Suppressor macrophage (primary cell): Measurements from ENCODE around the gene GATAD2B.

Source experiments
- DNase-seq, 4 experiments: peaks; one replicate each; pipeline ENCODE4 v3.0.0-alpha.2; 2020 to 2022

GATAD2B gene

DNA sequence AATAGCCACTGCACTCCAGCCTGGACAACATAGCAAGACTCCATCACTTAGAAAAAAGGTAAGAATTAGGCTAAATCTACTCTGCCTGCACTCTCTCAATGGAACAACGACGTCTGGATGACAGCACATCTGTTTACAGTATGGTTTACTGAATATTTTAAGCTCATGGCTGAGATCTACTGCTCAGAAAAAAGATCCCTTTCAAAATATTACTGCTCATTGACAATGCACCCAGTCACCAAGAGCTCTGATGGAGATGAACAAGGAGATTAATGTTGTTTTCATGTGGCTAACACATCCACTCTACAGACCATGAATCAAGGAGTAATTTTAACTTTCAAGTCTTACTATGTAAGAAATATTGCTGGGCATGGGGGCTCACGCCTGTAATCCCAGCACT, 89.6 kb downstream of the GATAD2B start:
- no peak for DNase-seq

DNA sequence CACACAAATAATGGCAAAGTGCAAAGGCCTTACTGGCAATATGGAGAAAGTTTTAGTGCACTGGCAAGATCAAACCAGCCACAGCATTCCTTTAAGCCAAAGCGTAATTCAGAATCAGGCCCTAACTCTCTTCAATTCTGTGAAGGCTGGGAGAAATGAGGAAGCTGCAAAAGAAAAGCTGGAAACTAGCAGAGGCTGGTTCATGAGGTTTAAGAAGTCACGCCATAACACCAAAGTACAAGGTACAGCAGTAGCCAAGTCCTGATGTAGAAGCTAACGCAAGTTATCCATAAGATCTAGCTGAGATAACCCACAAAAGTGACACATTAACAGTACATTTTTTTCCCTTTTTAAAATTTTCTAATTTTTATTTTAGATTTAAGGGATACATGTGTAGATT, 90.5 kb downstream of the GATAD2B start:
- DNase-seq: peak in 2 of 4 experiments; percentile 14 to 31

DNA sequence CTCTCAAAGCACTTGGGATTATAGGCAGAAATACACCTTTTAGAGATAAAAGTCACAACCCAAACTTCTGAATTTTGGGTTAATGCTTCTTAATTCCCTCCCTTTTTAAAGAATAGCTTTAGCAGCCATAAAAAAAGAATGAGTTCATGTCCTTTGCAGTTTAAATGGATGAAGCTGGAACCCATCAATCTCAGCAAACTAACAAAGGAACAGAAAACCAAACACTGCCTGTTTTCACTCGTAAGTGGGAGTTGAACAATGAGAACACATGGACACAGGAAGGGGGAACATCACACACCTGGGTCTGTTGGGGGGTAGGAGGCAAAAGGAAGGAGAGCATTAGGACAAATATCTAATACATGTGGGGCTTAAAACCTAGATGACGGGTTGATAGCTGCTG, 91.7 kb downstream of the GATAD2B start:
- no peak for DNase-seq

DNA sequence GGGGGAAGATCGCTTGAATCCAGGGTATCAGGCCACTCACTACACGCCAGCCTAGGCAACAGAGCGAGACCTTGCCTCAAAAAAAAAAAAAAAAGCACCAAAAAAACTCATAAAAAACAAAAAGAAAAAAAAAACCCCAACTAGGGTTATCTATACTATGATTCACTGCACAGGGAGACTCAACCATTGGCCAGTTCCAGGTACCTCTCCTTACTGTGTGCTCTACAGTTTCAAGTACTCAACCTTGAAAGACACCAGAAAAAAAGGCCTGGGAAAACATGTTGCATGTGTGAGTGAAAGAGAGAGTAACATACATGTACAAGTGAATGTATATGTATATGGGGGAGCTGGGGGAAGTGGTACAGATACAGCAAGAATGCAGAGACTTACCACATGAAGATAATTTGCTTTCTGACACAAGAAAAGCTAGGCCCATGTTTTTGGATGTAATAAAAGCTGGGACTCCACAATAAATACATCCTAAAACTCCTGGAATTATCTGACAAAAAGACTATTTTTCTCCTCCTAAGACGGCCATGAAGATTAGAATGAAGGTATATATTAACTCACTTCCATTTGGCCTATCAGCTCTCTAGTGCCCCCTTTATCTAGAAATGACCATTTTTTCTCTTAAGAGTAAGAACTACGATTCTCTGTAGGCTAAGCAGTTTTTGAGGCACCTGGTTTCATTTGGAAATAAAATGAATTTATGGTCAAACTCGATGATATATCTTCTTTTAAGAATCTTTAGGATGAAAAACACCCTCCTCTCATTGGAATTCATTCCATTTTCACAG, 95.4 kb downstream of the GATAD2B start:
- no peak for DNase-seq

DNA sequence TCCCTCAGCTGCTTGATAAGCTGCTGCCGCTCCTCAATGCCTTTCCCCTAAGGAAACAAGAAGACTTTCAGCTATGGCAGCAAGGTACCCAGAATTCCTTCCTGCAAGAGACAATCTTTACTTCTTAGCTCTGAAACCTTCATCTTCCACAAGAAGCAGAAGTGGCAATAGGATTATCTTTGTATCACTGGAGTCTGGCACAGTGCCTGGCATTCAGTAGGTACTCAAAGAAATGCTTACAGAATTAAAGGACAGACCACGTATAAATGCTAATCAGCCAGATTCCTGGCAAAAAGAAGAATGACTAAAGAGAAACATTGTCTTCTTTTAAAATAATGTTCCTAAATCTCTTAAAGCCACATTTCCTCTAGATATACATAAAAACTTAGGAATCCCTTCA, 103.9 kb downstream of the GATAD2B start:
- DNase-seq: no peak

DNA sequence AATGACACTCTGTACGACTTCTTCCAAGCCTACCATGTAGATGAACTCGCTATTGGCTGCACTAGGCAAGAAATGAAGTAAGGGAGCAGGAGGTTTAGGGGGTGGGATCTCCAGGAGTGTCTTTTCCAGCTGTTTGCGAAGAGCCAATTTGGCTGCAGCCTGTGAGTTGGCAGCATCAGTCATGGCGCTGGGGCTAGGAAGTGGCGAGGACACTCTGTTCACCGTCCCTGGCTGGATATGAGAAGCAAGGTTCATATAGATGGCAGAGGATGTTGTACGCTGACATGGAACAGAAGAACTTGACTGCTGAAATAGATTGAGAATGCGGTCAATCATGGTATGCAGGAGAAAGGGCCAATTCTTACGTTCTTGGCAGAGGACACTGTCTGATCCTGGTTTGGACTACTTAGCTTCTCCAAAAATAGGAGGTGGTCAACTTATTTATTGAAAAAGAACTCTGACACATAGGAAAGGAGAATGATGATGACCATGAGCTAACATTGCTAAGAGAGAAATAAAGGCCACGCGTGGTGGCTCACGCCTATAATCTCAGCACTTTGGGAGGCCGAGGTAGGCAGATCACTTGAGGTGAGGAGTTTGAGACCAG, 106.4 kb downstream of the GATAD2B start:
- DNase-seq: no peak

DNA sequence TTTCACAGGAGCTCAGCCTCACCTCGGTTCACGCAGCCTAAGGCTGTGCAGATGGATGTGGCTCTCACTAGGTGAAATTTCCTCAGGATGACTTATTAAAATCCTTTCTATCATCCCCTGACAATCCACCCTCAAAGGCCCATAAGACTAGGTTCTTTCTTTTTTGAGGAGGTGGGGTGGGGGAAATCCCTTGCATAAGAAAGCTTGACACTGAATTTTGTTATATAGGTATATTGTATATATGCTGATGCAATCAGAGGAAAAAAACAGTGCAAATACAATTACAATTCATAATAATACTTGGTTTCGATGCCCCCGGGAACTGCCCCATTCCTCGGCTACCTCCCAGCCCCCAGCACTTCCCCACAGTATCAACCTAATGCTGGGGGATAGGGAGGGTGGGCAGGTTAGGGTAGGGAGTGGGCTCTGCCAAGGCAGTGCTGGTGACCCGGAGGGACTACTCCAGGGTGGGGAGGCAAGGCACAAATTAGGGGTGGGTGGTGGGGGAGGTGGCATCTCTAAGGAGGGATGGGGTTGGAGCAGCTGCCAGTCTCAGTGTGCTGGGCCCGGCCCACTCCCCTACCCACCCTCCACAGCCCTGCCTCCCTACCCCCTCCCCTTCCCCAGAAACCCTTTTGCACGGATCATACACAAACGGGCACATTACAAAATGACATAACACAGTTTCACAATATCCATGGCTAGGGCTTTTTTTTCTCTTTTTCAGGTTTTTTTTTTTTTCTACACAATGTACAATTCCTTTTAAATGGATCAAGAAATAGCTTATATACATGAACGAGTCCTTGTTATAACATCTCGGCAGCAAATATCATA, 116.7 kb downstream of the GATAD2B start:
- peak in 2 of 4 experiments; percentile 55 to 58 for DNase-seq

DNA sequence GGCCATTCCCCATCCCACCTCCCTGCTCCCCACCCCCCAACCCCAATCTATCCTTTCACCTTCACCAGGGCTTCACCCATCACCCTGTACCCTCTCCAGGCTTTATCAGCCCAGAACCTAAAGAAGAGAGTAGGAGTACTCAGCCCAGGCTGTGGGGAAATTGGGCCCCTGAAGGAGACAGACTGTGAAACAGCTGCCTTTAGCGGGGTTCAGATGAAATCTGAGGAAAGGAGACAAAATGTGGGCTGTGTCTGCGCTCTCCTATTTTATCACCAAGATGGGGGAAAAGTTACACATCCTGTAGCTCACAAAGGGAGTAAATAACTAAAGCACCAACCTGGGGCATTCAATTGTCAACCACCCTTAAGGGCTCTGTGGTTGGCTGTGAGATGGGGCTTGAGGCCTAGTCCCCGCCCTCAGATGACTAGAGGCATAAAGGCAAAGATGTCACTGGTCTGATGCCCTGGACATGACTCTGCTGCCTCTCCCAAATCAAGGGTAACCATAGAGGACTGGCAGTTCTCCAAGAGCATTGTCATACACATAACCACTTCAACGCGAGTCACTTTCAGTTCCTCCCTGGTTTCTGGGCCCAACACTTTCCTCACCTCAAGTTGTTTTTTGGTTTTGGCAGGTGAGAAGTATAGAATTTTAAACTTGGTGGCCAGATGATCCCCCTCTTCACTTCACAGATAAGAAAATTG, 117.6 kb downstream of the GATAD2B start:
- DNase-seq: peak; percentile 90 to 98 (median 94)

DNA sequence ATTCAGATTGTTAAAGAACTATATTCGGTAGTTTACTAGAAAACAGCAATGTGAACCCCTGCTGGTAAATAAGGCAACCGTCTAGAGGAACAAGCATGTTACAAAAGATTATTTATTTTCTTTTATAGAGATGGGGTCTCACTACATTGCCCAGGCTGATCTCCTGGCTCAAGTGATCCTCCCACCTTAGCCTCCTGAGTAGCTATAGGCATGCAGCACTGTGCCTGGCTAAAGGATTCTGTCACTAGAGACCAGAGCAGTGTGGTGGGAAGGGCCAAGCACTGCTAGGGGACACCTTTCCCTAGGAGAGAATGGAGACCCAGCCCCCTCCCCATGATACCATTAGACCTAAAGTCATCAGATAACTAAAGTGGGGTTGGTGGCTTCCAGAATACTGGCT, 118.7 kb downstream of the GATAD2B start:
- no peak for DNase-seq

DNA sequence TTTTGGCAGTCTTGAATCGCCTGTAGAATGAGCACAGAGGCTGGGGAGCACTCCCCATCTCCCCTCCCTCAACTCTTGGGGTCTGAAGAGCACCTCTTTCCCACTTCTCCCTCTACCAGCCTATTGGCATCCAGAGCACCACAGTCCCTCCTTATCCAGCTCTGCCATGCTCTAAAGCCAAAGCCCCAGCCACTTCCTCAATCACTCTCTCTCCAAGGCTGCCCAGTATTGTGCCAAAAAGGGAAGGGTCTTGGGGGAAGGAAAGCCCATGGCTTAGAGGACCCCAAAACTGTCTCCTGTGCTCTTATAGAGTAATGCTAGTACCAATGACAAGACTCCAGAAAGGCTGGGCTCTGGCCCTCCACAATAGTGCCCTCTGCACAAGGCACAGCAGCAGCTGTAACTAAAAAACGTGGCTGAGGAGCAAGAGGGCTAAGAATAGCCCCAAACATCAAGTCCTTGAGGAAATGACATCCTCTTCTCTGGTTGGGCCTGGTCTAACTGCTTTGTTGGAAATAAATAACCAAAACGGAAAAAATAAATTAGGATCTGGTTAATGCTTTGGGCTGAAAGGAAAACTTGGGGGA, 119.2 kb downstream of the GATAD2B start:
- DNase-seq: peak; percentile 24 to 40 (median 38)

DNA sequence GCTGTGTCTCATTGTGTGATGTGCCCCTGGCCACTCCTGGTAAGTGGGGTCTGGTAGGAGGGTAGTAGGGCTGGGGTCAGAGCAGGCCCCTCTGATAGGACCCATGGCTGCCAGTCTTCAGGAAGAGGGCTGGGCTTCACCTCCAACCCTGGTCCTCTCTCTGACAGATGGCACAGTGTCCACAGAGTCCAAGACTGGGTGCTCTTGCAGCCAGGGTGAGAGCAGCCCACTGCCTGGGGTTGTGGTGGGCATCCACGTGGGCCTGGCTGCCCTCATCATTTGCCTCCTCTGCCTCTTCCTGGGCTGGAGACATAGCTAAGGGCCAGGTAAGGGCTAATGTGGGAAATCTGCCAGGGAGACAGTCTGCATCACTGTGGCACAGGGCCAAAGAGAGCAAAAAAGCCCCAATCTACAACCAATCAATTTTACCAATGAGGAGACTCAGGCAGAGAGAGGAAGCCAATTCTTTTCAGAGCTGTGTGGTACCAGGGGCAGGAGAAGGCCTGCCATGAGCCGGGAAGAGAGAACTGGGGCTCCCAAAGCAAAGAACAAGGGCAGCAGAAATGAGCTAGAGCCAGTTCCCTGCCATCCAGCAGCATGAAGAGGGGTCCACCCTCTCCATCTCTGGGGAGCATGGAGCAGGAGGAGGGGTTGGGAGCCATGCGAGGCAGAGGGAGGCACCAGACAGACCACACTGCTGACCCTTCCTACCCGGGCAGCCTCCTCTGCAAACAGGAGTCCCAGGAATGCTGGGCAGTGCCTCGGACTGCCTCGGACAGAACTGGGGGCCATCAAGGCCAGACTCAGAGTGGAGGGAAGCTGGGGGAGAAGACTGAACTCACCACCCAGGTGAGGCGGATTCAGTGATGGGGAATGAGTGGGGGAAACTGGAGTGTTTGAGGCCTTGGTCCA, 120.7 kb downstream of the GATAD2B start:
- no peak for DNase-seq

DNA sequence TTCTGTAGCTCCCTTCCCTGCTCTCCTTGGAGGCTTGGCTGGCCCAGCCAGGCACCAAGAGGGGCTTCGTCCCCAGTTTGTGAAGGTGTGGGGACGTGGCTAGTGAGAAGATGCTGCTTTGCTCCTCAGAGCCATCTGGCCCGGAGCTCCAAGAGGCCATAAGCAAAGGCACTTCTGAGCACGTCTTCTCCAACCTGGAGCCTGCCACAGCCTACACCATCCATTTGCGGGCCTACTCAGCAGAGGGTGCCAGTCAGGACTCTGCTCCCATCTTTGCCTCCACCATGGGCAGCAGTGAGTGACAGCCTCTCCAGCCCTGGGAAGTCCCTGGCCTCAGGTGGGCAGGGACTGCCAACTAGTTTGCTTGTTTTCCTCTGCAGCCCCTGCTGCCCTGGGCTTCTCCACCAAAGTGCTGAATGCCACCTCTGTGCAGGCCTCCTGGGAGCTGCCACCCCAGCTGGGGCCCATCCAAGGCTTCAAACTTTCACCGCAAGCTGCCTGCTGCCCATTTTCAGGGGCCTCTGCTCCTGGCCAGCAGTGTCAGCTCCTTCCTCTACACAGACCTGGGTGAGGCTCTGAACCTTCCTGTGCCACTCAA, 121.6 kb downstream of the GATAD2B start:
- DNase-seq: no peak

DNA sequence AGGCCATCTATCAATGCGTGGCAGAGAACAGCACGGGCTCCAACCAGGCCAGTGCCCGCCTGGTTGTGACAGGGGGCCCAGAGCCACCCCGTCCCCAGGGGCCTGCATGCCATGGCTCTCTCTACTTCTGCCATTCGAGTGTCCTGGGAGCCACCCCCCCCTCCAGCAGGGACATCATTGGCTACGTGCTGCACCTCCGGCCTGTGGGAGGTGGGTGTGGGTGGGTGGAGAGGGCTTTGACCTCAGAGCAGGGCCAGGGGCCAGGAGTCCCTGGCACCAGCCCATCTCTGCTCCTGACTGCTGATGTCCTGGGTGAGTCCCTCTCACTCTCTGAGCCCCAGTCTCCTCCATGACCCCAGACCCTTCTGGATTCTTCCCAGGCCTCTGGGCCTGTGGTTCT, 122.3 kb downstream of the GATAD2B start:
- DNase-seq: no peak

DNA sequence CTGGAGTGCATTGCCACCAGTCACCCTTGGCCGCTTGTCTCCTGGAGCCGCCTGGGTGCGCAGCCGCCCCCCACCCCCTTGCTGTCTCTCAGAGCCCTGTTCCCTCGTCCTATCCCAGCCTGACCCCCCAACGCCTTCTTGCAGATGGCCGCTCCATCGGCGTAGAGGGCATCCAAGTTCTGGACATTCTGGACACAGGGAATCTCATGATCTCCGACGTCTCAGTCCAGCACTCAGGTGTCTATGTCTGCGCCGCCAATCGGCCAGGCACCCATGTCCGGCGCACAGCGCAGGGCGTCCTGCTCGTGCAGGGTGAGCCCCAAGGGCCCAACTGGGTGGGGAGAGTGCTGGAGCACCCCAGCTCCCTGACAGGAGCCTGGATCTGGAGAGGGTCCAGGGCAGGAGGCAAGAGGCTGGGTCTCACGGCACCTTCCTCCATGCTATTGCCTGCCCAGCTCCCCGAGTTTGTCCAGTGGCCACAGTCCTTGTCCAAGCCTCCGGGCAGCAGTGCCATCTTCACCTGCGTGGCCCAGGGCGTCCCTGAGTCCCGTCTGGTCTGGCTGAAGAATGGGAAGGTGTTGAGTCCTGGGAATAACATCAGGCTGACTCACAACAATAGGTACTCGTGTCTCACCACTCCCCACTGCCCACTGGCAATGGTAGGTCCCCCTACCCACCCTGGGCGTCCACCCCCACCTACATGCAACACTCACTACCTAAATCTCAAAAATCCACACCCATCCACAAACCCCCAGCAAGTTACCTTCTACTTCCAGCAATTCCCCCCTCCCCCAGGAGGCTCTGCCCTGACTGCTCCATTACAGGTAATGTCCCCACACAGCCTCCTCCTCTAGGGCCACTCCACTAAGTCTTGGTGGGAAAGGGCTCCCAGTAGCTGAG, 123.0 kb downstream of the GATAD2B start:
- no peak for DNase-seq

DNA sequence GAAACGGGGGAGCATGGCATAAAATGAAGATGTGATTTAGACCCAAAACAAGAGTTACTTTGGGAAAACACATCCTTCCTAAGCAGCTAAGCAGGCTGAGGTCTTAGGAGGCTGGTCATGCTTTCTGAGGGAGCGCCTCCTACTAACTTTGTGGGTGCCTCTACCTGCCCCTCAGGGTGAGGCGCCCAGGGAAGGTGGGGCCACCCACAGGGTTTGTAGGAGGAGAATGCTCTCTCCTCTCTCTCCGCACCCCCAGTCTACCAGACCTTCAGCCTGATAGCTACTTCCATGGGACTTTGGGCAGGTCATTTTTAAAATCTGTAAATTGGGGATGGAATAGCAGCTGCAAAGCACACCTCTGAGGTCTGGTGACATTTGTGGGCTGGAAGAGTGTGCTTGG, 123.8 kb downstream of the GATAD2B start:
- DNase-seq: no peak

DNA sequence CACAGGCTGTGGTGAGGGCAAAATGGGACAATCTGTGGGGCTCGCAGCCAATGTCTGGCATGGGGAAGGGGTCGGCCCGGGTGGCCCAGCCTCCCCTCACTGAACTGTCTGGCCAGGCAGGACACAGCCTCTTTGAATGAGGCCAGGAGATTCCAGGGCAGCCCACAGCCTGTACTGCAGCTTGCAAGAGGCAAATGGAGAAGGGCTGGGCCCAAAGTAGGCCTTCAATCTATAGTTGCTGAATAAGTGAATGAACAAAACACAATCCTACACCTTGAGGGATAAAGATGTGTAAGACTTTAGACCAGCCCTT, 124.3 kb downstream of the GATAD2B start:
- DNase-seq: no peak

DNA sequence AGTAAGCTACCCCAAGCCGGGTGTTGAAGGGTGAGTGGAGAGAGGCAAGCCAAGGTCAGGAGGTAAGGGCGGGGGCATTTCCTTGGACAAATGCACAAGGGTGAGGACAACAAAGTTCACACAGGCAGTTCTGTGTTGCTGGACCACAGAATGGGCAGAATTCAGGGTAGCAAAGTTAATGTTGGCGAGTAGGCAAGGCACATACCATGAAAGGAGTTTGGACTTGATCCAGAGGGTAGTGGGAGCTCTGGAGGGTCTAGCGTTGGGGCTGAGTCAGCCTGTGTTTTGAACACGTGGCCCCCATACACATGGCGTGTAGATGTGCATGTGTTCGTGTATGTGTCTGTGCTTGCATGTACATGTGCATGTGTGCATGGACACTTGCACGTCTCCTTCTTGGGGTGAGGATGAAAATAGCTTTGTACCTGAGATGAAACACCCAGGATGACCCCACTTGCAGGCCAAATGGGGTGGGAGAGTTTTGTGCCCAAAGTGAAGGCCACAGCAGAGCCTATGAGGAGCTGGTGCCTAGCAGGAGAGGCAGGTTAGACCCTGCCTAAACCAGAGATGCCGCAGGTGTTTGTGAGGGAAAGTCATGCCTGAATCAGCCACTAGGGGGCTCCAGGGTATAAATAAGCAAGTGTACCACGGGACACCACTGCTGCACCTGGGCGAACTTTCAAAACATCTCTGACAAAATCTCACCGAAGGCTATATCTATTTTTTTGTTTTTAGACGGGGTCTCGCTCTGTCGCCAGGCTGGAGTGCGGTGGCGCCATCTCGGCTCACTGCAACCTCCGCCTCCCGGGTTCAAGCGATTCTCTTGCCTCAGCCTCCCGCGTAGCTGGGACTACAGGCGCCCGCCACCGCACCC, 125.7 kb downstream of the GATAD2B start:
- DNase-seq: peak; percentile 69 to 87 (median 77)

DNA sequence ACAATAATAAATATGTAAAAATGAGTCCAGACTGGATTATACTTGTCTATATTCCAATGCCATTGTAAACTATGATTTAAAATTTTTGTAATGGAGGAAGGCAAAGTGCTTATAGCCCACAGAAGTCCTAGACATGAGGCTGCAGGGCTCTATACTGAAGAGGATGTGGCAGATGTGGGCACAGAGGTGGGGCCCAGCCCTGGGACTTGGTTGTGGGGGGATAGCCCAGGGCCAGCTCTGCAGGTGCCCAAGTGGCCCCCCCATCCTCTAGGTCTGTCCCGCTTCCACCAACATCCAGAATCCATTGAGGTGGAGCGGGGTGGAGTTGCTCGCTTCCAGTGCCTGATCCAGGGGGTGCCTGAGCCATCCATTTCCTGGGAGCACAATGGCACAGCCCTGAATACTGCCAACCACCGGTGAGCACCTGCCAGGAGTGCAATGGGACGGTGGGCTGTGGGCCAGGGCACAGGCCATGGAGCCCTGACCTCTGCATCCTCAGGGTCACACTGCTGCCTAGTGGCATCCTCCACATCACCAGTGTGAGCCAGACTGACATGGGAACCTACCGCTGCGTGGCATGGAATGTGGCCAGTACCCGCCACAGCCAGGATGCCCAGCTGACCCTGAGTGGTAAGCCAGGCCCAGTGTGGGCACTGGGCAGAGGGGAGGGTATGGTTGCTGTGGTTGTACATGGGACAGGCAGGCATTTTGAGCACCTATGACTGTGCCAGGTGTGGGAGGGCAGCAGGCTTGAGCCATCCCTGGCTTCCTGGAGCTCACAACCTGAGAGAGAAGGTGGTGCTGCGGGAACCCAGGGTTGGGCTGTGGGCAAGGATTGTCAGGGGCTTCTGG, 126.6 kb downstream of the GATAD2B start:
- no peak for DNase-seq
